Endothelial cell (in vitro differentiated cells): ENCODE results near the gene APEH. TPM values are rescaled to one million over a fixed set of nuclear protein-coding genes. Genes with fewer than 3 reads are reported as not detected.

ENCODE experiments used
- DNase-seq: peaks from one replicate; pipeline ENCODE4 v3.0.0; 2021; ENCODE audit warnings: low spot score
- H3K27ac Mint-ChIP-seq: one replicate; pipeline ENCODE4 v1.8.0; 2021; ENCODE audit warnings: mixed read lengths, inconsistent platforms; ENCODE audit not compliant: unreplicated experiment
- H3K27me3 Mint-ChIP-seq: one replicate; pipeline ENCODE4 v1.8.0; 2021; ENCODE audit warnings: mild to moderate bottlenecking, moderate library complexity, mixed read lengths, inconsistent platforms; ENCODE audit not compliant: unreplicated experiment
- H3K36me3 Mint-ChIP-seq: one replicate; pipeline ENCODE4 v1.8.0; 2021; ENCODE audit warnings: mild to moderate bottlenecking, low read depth, mixed read lengths, inconsistent platforms; ENCODE audit not compliant: unreplicated experiment
- H3K4me1 Mint-ChIP-seq: one replicate; pipeline ENCODE4 v1.8.0; 2021; ENCODE audit warnings: mild to moderate bottlenecking, mixed read lengths, inconsistent platforms; ENCODE audit not compliant: unreplicated experiment
- H3K4me3 Mint-ChIP-seq: one replicate; pipeline ENCODE4 v1.8.0; 2021; ENCODE audit warnings: mild to moderate bottlenecking, mixed read lengths, inconsistent platforms; ENCODE audit not compliant: unreplicated experiment
- H3K9me3 Mint-ChIP-seq: one replicate; pipeline ENCODE4 v1.8.0; 2021; ENCODE audit warnings: mixed read lengths, inconsistent platforms; ENCODE audit not compliant: unreplicated experiment
- CTCF ChIP-seq: fragments of 200-600 bp; sonication (generic); IDR thresholded peaks from one replicate; pipeline ENCODE4 v1.5.0; 2021; ENCODE audit warnings: antibody characterized with exemption; ENCODE audit not compliant: unreplicated experiment
- long read RNA-seq: library from polyadenylated mRNA; unstranded; transcript quantifications from one replicate; pipeline ENCODE4 v2.0.0, GENCODE V29; 2020; ENCODE audit not compliant: unreplicated experiment
- total RNA-seq: library from RNA; stranded (reverse); fragmentation: NEBNext Ultra II Directional; extraction: Animal tissue kit (Norgen Biotek cat#: 25700); gene quantifications from one replicate; pipeline ENCODE4 v1.2.1, GENCODE V29; 2021; ENCODE audit not compliant: unreplicated experiment

The APEH gene
- 71.1 TPM for total RNA-seq
- long read RNA-seq, transcript APEH-201 (22 exons, 3,220 nt), result major isoform, 31 of 60 reads
- long read RNA-seq, partial matches to known transcripts, result 19 of 60 reads
- long read RNA-seq, other reads (novel, unspliced or antisense), result 10 of 60 reads

DNA sequence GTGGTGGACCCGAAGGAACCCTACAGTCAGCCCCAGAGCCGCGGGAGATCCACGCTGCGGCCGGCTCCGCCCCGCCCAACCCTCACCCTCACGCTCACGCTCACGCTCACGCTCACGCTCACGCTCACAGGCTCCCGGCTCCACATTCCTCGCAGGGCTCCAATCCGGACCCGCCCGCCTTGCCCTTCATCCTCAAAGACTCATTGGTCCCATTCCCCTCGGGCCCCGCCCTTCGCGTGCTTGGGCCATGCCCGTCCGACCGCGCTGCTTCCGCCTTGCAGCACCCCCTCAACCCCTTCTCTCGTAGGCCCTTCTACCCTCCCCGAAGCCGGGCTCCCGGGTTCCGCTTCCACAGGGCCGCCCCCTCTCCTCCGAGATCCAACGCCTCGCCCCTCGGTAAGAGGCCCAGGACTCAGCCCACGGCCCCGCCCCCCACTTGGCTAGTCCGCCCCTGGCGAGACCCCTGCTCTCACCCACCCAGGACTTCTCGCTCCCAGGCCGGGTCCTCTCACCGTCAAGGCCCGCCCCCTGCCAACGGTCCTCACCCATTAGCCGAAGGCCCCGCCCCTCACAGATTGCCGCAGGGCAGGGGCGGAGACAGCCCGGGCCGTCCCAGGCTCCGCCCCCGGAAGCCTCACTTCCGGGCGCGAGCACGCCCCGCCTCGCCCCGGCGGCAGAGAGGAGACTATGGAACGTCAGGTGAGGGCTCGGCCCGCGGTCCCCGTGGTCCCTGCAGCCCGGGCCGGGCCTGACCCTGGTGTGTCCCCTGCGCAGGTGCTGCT is at the start of gene APEH:
TSS of gene APEH (plus strand) at position 637 of the 782 bp plus-strand sequence. CDS start at position 688, 51 bp downstream.
- H3K27ac Mint-ChIP-seq, result peak within 1 kb of the TSS; percentile 72
- H3K9me3 Mint-ChIP-seq, result no peaks in the 10 kb centered on the region
- H3K27me3 Mint-ChIP-seq, result peaks cover 11% of the 10 kb centered on the region
- no peak for TF ChIP-seq CTCF
- H3K4me3 Mint-ChIP-seq, result peak within 1 kb of the TSS; percentile 89
- H3K4me1 Mint-ChIP-seq, result peaks cover 16% of the 10 kb centered on the region
- H3K36me3 Mint-ChIP-seq, result peaks cover 10% of the 10 kb centered on the region
- DNase-seq, result peak; percentile 93

GRCh38 chr3:49625071-49625470 is 49.1 kb upstream of the APEH start:
- H3K27me3 Mint-ChIP-seq, result peaks cover 3% of the 10 kb centered on the region
- no peak for TF ChIP-seq CTCF
- no peaks in the 10 kb centered on the region for H3K9me3 Mint-ChIP-seq
- DNase-seq, result no peak
- H3K36me3 Mint-ChIP-seq, result peaks cover 3% of the 10 kb centered on the region
- H3K4me3 Mint-ChIP-seq, result no peak overlapping the region
- H3K27ac Mint-ChIP-seq, result no peak overlapping the region
- H3K4me1 Mint-ChIP-seq, result no peaks in the 10 kb centered on the region

DNA sequence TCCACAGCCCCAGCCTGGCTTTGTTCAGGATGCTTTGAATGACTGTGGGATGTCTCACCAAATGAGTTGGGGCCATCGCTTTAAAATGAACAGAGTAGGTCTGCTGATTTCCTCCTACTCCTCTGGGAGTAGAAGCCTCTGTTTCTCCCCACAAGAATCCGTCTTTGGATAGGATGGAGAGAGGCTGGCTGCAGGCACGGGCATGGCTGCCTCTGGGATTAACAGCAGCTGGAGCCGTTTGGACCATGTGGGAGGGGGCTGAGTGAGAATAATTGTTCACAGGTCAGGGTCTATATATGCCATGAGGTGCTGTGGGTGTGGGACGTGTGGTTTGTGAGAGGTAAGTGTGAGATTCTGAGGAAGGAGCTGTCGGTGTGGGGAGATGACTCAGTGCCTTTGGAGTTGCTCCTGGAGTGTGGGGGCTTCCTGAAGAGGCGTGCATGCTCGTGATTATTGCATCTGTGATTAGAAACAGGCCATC is 48.0 kb upstream of the APEH start:
- Mint-ChIP-seq H3K27ac (no peak overlapping the region), H3K9me3 (no peaks in the 10 kb centered on the region), H3K27me3 (peaks cover 3% of the 10 kb centered on the region), H3K4me1 (peaks cover 4% of the 10 kb centered on the region), H3K4me3 (no peak overlapping the region), H3K36me3 (peaks cover 7% of the 10 kb centered on the region)
- no peak for TF ChIP-seq CTCF
- DNase-seq, result no peak

GRCh38 chr3:49626796-49627195 is 47.4 kb upstream of the APEH start:
- no peak for DNase-seq
- Mint-ChIP-seq H3K27me3 (peaks cover 3% of the 10 kb centered on the region), H3K4me3 (no peak overlapping the region), H3K4me1 (peaks cover 4% of the 10 kb centered on the region), H3K36me3 (peaks cover 11% of the 10 kb centered on the region), H3K27ac (no peak overlapping the region), H3K9me3 (no peaks in the 10 kb centered on the region)
- no peak for TF ChIP-seq CTCF

GRCh38 chr3:49627634-49628033 is 46.5 kb upstream of the APEH start:
- Mint-ChIP-seq H3K4me1 (peaks cover 4% of the 10 kb centered on the region), H3K36me3 (peaks cover 14% of the 10 kb centered on the region), H3K4me3 (no peak overlapping the region), H3K9me3 (no peaks in the 10 kb centered on the region), H3K27ac (no peak overlapping the region), H3K27me3 (peaks cover 3% of the 10 kb centered on the region)
- TF ChIP-seq CTCF, result no peak
- DNase-seq, result no peak
